Myometrial cell (primary cell): ENCODE measurements around the gene ALG14. TPM values are rescaled to one million over a fixed set of nuclear protein-coding genes. Genes with fewer than 3 reads are reported as not detected.

Source experiments
- total RNA-seq: library from RNA; depleted of rRNA; stranded (reverse); fragments of >200 nt; gene quantifications from 2 replicates; pipeline ENCODE4 v1.2.3, GENCODE V29; 2015

ALG14 gene, protein sequence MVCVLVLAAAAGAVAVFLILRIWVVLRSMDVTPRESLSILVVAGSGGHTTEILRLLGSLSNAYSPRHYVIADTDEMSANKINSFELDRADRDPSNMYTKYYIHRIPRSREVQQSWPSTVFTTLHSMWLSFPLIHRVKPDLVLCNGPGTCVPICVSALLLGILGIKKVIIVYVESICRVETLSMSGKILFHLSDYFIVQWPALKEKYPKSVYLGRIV
- total RNA-seq = 5.7 and 5.8 TPM in 2 replicates

DNA sequence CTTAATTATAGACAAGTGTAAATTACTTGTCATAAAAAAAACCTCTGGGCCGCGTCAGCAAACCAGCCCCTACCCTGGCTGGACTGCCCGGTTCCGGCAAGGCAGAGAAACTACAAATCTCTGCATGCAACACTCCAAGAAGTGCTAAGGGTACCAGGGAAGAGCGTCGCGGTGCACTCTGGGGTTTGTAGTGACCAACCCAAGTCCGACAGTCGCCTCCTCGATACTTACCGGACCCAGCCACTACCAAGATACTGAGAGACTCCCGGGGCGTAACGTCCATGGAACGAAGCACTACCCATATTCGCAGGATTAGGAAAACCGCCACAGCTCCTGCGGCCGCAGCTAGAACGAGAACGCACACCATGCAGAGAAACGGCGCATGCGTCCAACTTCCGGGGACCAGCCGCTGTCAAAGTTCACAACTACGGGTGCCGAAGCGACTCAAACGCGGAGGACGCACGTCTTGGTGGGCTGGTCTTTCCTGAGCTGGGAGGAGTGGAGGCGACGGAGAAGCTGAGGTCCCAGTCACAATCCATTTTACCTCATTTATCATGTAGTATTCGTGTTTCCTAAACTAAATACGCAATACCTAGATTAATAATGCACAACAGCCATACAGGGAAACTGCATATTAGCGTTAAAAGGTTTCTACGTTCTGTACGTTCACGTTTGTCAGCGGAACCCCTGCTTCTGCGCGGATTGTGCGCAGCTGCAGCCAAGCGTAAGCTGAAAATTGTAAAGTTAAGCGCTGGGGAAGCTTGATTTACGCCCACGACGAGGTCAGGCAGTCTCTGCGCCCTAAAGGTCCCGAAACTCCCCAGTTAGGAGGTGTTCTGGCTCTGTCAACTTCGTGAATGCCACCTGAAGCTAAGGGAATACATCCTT is at the start of gene ALG14:
Gene ALG14 (minus strand): TSS at position 420 of the 888 bp plus-strand sequence. CDS start 53 bp downstream, at position 367.

GRCh38 chr1:95117207-95118066 is 44.7 kb upstream of the ALG14 start, which contains the start of gene TLCD4:
Gene TLCD4, plus strand, starts transcription at chr1:95117355. Its CDS starts 26,547 bp downstream, at chr1:95143902.

GRCh38 chr1:94926915-94927404 is 145.8 kb downstream of the ALG14 start, which contains the start of gene CNN3:
Gene CNN3, minus strand, starts transcription at chr1:94927110. Its CDS starts 216 bp downstream, at chr1:94926894.

Other genes with a start within 250 kb of the ALG14 start
- 243 and 268 TPM in 2 replicates for gene CNN3, start 145.8 kb downstream of the ALG14 start, total RNA-seq
- gene TLCD4, start 44.4 kb upstream of the ALG14 start, total RNA-seq = under 0.01 TPM in 1 of 2 replicates, not detected in the other
- 11.5 and 15.6 TPM in 2 replicates for gene RWDD3, start 161.3 kb upstream of the ALG14 start, total RNA-seq